Activated B cell treated with CpG ODN at 0.5 μM for 24 hours (primary cell): ENCODE results near the gene PSENEN. TPM values are rescaled to one million over a fixed set of nuclear protein-coding genes. Genes with fewer than 3 reads are reported as not detected.

Source experiments
- ATAC-seq: fragments of 200-7000 bp; cut with Tn5 transposase; one replicate; pipeline ENCODE4 v1.10.0; 2021; ENCODE audit warnings: low read depth, mild to moderate bottlenecking, moderate library complexity
- CTCF ChIA-PET: fragments of 350-600 bp; sonication (Branson Sonifier 250); formaldehyde crosslinking; loops from one replicate; lab custom pipeline; 2021; ENCODE audit warnings: antibody characterized with exemption; lab: Charles Lee
- POLR2A ChIA-PET: fragments of 350-600 bp; sonication (Branson Sonifier 250); formaldehyde crosslinking; loops from one replicate; lab custom pipeline; 2021; ENCODE audit warnings: antibody characterized with exemption; lab: Charles Lee
- DNase-seq: peaks from one replicate; pipeline ENCODE4 v3.0.0; 2022
- H3K27ac Mint-ChIP-seq: one replicate; pipeline ENCODE4 v1.8.0; 2020; ENCODE audit warnings: mixed read lengths
- H3K27me3 Mint-ChIP-seq: one replicate; pipeline ENCODE4 v1.8.0; 2021; ENCODE audit warnings: mixed read lengths
- H3K36me3 Mint-ChIP-seq: one replicate; pipeline ENCODE4 v1.8.0; 2021; ENCODE audit warnings: low read depth, mixed read lengths
- H3K4me1 Mint-ChIP-seq: one replicate; pipeline ENCODE4 v1.8.0; 2021; ENCODE audit warnings: mixed read lengths
- H3K4me3 Mint-ChIP-seq: one replicate; pipeline ENCODE4 v1.8.0; 2020; ENCODE audit warnings: mild to moderate bottlenecking, mixed read lengths
- H3K9me3 Mint-ChIP-seq: one replicate; pipeline ENCODE4 v1.8.0; 2020; ENCODE audit warnings: mixed read lengths
- intact Hi-C: fragments of 100-400 bp; cut with micrococcal nuclease; formaldehyde crosslinking; loops from one replicate; pipeline ENCODE4 v1.15.1; 2024
- total RNA-seq: library from RNA; stranded (reverse); gene quantifications from 2 replicates; pipeline ENCODE4 v1.2.3, GENCODE V29; 2022
- TF ChIP-seq, protein P1 (sequence below): fragments of 200-600 bp; IDR thresholded peaks from one replicate; pipeline ENCODE4 v1.8.0; 2022; ENCODE audit warnings: antibody characterized with exemption, mild to moderate bottlenecking

PSENEN gene
- total RNA-seq, 1 donor from 2014 or later, result 45.0 TPM

DNA sequence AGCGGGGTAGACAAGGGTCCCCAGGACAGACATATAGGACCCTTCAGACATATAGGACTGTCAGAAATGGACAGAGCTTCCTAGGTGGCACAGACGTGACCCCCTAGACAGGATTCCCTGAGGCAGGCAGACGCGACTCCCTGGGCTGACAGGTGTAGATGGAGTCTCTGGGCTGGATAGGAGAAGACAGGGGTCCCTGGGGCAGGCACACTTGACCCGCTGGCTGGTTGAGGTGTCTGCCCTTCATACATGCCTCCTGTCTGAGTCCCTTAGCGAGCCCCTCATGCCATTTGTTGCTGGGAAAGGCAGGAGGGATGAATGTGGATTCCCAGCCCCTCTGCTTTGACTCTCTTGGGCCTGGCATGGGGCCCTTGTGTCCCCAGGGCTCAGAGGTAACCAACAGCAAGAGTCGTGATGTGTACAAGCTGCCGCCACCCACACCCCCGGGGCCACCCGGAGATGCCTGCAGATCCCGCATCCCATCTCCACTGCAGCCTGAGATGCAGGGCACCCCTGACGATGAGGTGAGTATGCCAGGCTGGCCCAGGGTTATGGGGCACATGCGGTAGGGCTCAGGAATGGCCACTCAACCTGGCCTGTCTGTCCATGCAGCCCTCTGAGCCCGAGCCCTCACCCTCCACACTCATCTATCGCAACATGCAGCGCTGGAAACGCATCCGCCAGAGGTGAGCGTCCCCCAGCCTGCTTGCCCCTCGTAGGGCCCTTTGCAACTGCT is 8.4 kb downstream of the PSENEN start:
- Mint-ChIP-seq H3K27ac (no peak overlapping the region), H3K4me1 (peaks cover 34% of the 10 kb centered on the region), H3K9me3 (no peaks in the 10 kb centered on the region), H3K36me3 (peaks cover 34% of the 10 kb centered on the region), H3K27me3 (peaks cover 15% of the 10 kb centered on the region), H3K4me3 (no peak overlapping the region)
- no peak for DNase-seq
- intact Hi-C loops, result no loop called here
- ChIA-PET CTCF (no interaction called here), POLR2A (no interaction called here)
- no peak for ATAC-seq
- TF ChIP-seq, protein P1, sequence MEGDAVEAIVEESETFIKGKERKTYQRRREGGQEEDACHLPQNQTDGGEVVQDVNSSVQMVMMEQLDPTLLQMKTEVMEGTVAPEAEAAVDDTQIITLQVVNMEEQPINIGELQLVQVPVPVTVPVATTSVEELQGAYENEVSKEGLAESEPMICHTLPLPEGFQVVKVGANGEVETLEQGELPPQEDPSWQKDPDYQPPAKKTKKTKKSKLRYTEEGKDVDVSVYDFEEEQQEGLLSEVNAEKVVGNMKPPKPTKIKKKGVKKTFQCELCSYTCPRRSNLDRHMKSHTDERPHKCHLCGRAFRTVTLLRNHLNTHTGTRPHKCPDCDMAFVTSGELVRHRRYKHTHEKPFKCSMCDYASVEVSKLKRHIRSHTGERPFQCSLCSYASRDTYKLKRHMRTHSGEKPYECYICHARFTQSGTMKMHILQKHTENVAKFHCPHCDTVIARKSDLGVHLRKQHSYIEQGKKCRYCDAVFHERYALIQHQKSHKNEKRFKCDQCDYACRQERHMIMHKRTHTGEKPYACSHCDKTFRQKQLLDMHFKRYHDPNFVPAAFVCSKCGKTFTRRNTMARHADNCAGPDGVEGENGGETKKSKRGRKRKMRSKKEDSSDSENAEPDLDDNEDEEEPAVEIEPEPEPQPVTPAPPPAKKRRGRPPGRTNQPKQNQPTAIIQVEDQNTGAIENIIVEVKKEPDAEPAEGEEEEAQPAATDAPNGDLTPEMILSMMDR, result no peak

DNA sequence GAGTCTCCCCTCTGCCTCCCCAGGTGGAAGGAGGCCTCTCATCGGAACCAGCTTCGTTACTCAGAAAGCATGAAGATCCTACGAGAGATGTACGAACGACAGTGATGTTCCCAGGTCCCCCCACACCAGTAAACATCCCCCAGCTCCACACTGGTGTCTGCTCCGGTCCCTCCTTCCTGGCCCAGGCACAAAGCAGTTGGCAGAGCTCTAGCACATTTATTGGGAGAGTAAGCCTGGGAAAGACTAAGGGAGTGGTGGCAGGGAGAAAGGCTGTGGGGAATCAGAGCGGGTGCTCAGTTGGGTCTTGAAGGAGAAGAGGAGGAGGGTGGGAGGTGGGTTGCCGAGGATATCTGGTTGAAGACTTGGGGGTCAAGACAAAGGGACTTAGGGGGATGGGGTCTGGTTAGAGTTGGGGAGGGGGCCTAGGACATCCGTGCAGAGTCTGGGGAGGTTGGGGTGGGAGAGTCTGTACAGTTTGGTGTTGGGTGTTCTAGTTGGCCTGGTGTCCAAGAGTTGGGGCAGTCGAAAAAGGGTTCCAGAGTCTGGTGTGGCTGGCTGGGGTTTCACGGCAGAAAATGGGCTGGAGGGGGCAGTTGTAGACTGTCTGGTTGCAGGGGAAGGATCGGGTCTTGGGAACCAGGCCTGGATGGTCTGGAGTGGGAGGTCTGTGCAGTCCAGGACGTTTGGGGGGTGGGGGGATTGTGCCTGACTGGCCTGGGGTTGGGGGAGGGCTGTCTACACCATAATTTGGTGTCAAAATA is 9.1 kb downstream of the PSENEN start:
- DNase-seq (no peak), ATAC-seq (no peak)
- ChIA-PET POLR2A (no interaction called here), CTCF (no interaction called here)
- peaks cover 34% of the 10 kb centered on the region for H3K36me3 Mint-ChIP-seq
- peaks cover 37% of the 10 kb centered on the region for H3K4me1 Mint-ChIP-seq
- H3K27ac Mint-ChIP-seq, result no peak overlapping the region
- intact Hi-C loops, result loop anchor here (5.0 kb wide), 1 partner anchor 207 kb away; the partner anchor contains the start of gene TMEM147
- no peak overlapping the region for H3K4me3 Mint-ChIP-seq
- TF ChIP-seq, protein P1, result no peak
- no peaks in the 10 kb centered on the region for H3K9me3 Mint-ChIP-seq
- peaks cover 15% of the 10 kb centered on the region for H3K27me3 Mint-ChIP-seq

DNA sequence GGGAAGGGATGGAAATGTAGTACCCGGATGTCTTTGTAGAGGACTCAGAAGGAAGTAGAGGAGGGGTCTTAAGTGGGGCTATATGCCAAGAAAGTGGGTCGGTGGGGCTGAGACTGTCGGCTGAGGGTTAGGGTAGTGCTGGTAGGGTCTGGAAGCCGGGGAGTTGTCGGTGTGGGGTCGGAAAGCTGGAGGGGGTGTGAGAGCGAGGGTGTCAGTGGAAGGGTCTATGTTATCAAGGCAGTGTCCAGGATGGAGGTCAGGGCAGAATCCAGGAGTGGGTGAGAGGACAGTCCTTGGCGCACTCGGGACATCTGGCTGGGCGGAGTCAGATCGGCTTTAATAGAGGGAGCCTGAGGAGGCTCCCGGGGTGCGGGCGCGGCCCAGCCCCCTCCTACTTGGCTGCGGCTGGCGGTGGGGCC is 9.7 kb downstream of the PSENEN start:
- H3K9me3 Mint-ChIP-seq, result no peaks in the 10 kb centered on the region
- DNase-seq (no peak), ATAC-seq (no peak)
- peak overlapping the region; percentile 38 for H3K4me3 Mint-ChIP-seq
- H3K4me1 Mint-ChIP-seq, result peaks cover 33% of the 10 kb centered on the region
- peaks cover 15% of the 10 kb centered on the region for H3K27me3 Mint-ChIP-seq
- TF ChIP-seq, protein P1, result no peak
- H3K36me3 Mint-ChIP-seq, result peaks cover 34% of the 10 kb centered on the region
- ChIA-PET CTCF (no interaction called here), POLR2A (interaction anchor here (3.8 kb wide), 1 partner anchor 11 kb away, joined by 69 read pairs; the partner anchor contains the start of genes IGFLR1, PSENEN and U2AF1L4)
- intact Hi-C loops, result loop anchor here (5.0 kb wide), 1 partner anchor 208 kb away; the partner anchor contains the start of gene TMEM147
- H3K27ac Mint-ChIP-seq, result no peak overlapping the region

DNA sequence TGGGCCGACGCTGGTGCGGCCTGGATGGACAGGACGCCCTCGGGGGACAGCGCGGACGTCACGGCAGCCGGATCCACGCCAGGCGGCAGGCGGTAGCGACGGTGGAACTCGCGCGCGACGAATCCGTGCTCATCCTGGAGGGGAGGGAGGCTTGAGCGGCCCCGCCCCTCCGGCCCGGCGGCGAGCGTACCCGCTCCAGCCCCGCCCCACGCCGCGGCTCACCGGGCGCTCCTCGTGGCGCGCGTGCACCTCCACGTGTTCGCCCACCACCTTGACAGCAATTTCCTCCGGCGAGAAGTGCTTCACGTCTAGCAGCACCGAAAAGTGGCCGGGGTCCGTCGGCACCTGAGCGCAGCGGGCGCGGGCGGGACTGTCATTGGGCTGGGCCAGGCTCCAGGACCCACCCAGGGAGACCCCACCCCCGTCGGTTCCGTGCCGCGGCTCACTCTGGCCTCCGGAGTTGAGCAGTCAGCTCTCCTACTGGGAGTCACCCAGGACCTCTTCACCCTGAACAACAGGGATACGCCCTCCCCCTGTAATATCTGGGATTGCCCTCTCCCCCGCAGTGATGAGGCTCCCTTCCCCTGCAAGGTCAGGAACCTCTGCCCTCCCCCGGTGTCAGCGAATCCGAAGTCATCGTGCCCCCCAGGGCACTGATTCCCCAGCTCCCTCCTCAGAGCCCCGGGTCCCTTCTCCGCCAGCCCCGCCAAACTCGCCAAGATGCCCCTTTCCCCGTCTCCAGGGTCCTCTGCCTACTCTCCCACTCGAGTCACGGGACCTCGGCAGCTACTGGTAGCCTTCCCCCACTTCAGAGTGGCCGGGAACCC is 10.3 kb downstream of the PSENEN start:
- TF ChIP-seq, protein P1, result no peak
- ChIA-PET CTCF (interaction anchor here (0.9 kb wide), 1 partner anchor 11 kb away, joined by 3 read pairs; the partner anchor contains the start of genes PSENEN and U2AF1L4), POLR2A (interaction anchor here (2.1 to 3.8 kb wide), 3 partner anchors 12 to 37 kb away, joined by 5 to 69 read pairs (median 12); partner anchors contain the start of genes IGFLR1, PSENEN and U2AF1L4)
- H3K36me3 Mint-ChIP-seq, result peaks cover 34% of the 10 kb centered on the region
- peak overlapping the region; percentile 67 for H3K4me3 Mint-ChIP-seq
- no peaks in the 10 kb centered on the region for H3K9me3 Mint-ChIP-seq
- no peak for DNase-seq
- peaks cover 33% of the 10 kb centered on the region for H3K4me1 Mint-ChIP-seq
- H3K27me3 Mint-ChIP-seq, result peaks cover 15% of the 10 kb centered on the region
- ATAC-seq, result no peak
- H3K27ac Mint-ChIP-seq, result no peak overlapping the region
- intact Hi-C loops, result loop anchor here (5.0 kb wide), 1 partner anchor 208 kb away; the partner anchor contains the start of gene TMEM147
